SK-N-SH (cell line): ENCODE measurements around the gene AHRR.

ENCODE experiments used
- EP300 ChIP-seq, 2 experiments: IDR thresholded peaks; 2 replicates each; pipeline versions ENCODE4 v1.4.0 to v1.6.1; 2012; ENCODE audit warnings: borderline replicate concordance in 1 of 2, low read depth in 1 of 2, low read length in 1 of 2
- GABPA ChIP-seq: IDR thresholded peaks from 2 replicates; pipeline ENCODE4 v1.4.0; 2012; ENCODE audit warnings: low read depth, mild to moderate bottlenecking
- TF ChIP-seq, protein P1 (sequence below): fragments of 200-600 bp; sonication (generic); IDR thresholded peaks from 2 replicates; pipeline ENCODE4 v1.6.1; 2017; ENCODE audit warnings: antibody characterized with exemption, mild to moderate bottlenecking, moderate library complexity
- TF ChIP-seq, protein P2 (sequence below): fragments of 150-350 bp; IDR thresholded peaks from 2 replicates; pipeline ENCODE4 v1.6.1; 2017; ENCODE audit warnings: antibody characterized with exemption, low read length, low read depth, borderline replicate concordance

DNA sequence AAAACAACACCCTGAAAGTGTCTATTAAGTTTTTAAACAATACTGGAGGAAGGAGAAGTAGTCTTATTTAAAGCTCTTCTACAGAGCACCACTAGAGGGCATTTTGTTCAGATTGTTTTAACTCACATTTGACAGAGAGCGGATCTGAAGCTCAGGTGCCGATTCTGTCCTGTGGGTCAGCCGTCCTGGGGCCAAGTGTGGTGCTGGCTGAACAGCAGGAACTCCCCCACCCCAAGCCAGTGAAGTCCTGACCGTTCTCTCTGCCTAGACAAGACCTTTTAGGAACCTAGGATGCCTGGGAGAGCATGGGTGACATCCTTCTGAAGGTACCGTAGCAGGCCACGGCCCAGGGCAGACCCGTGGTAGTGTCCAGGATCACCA lies 125.4 kb downstream of the AHRR start:
- TF ChIP-seq, protein P1, sequence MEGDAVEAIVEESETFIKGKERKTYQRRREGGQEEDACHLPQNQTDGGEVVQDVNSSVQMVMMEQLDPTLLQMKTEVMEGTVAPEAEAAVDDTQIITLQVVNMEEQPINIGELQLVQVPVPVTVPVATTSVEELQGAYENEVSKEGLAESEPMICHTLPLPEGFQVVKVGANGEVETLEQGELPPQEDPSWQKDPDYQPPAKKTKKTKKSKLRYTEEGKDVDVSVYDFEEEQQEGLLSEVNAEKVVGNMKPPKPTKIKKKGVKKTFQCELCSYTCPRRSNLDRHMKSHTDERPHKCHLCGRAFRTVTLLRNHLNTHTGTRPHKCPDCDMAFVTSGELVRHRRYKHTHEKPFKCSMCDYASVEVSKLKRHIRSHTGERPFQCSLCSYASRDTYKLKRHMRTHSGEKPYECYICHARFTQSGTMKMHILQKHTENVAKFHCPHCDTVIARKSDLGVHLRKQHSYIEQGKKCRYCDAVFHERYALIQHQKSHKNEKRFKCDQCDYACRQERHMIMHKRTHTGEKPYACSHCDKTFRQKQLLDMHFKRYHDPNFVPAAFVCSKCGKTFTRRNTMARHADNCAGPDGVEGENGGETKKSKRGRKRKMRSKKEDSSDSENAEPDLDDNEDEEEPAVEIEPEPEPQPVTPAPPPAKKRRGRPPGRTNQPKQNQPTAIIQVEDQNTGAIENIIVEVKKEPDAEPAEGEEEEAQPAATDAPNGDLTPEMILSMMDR, result peak; percentile 69
- TF ChIP-seq, protein P2, sequence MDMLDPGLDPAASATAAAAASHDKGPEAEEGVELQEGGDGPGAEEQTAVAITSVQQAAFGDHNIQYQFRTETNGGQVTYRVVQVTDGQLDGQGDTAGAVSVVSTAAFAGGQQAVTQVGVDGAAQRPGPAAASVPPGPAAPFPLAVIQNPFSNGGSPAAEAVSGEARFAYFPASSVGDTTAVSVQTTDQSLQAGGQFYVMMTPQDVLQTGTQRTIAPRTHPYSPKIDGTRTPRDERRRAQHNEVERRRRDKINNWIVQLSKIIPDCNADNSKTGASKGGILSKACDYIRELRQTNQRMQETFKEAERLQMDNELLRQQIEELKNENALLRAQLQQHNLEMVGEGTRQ, result no peak
- TF ChIP-seq EP300 (IDR thresholded peaks at IDR 0.05; ENCODE audit: borderline replicate concordance in 1 of 2, low read depth in 1 of 2, low read length in 1 of 2), result no peak
- TF ChIP-seq GABPA, result no peak
